Erythroblast (primary cell): Measurements from ENCODE around the gene SPTBN1.

Source experiments
- GATA1 ChIP-seq: IDR thresholded peaks from 2 replicates; pipeline ENCODE4 v1.6.1; 2011; ENCODE audit warnings: low read depth, mild to moderate bottlenecking, control low read depth, low read length, moderate library complexity
- POLR2A ChIP-seq: IDR thresholded peaks from 2 replicates; pipeline ENCODE4 v1.6.1; 2011; ENCODE audit warnings: mild to moderate bottlenecking, low read length

- TF ChIP-seq POLR2A (no peak), GATA1 (no peak)
Observed at GRCh38 chr2:54636415-54637139, 180.4 kb downstream of the SPTBN1 start.
